Measurements from ENCODE around the gene MSH5. TPM values are rescaled to one million over a fixed set of nuclear protein-coding genes. Genes with fewer than 3 reads are reported as not detected.
"Not testable (repeated sequence)": the region's sequence is repeated elsewhere in the genome, so short reads cannot be mapped to it uniquely, and the experiment has no call there.

The MSH5 gene
- 6.1 and 6.7 TPM in 2 replicates for total RNA-seq

GRCh38 chr6:31739639-31740396, at the start of gene MSH5:
Gene MSH5 (plus strand): TSS chr6:31740005. CDS start chr6:31740467, 462 bp downstream.
- peak; percentile 97 for DNase-seq (ENCODE audit: low read depth, low spot score)

GRCh38 chr6:31690231-31691077, 49.4 kb upstream of the MSH5 start:
- no peak for DNase-seq (ENCODE audit: low read depth, low spot score)

GRCh38 chr6:31691078-31691463, 48.7 kb upstream of the MSH5 start:
- DNase-seq (ENCODE audit: low read depth, low spot score), result no peak

- DNase-seq (ENCODE audit: low read depth, low spot score), result no peak
These were observed 48.2 kb upstream of the MSH5 start for GRCh38 chr6:31691564-31692108.

- no peak for DNase-seq (ENCODE audit: low read depth, low spot score)
These were observed 47.5 kb upstream of the MSH5 start for GRCh38 chr6:31692353-31692752.

- no peak for DNase-seq (ENCODE audit: low read depth, low spot score)
These were observed 46.9 kb upstream of the MSH5 start for GRCh38 chr6:31692886-31693285.

GRCh38 chr6:31693535-31693934, 46.3 kb upstream of the MSH5 start:
- no peak for DNase-seq (ENCODE audit: low read depth, low spot score)

GRCh38 chr6:31697555-31697954, 42.2 kb upstream of the MSH5 start:
- DNase-seq (ENCODE audit: low read depth, low spot score), result no peak

- DNase-seq (ENCODE audit: low read depth, low spot score), result no peak
These were observed 38.9 kb upstream of the MSH5 start for GRCh38 chr6:31700740-31701401.

- DNase-seq (ENCODE audit: low read depth, low spot score), result no peak
These were observed 38.0 kb upstream of the MSH5 start for GRCh38 chr6:31701666-31702404.

- DNase-seq (ENCODE audit: low read depth, low spot score), result no peak
These were observed 37.4 kb upstream of the MSH5 start for GRCh38 chr6:31702405-31702818.

- DNase-seq (ENCODE audit: low read depth, low spot score), result peak; percentile 96
These were observed 36.7 kb upstream of the MSH5 start, which contains the start of gene ABHD16A for GRCh38 chr6:31702819-31703716. Gene ABHD16A (minus strand): TSS chr6:31703324. CDS start chr6:31703281, 43 bp downstream.

GRCh38 chr6:31705931-31706330, 33.9 kb upstream of the MSH5 start:
- no peak for DNase-seq (ENCODE audit: low read depth, low spot score)

- no peak for DNase-seq (ENCODE audit: low read depth, low spot score)
These were observed 33.2 kb upstream of the MSH5 start, which contains the start of gene LY6G6F for GRCh38 chr6:31706599-31706998. Gene LY6G6F (plus strand): TSS chr6:31706866. CDS start chr6:31706907, 41 bp downstream.

GRCh38 chr6:31707701-31708100, 32.1 kb upstream of the MSH5 start:
- DNase-seq (ENCODE audit: low read depth, low spot score), result no peak

GRCh38 chr6:31708224-31708623, 31.6 kb upstream of the MSH5 start:
- no peak for DNase-seq (ENCODE audit: low read depth, low spot score)

- not testable (repeated sequence) for DNase-seq (ENCODE audit: low read depth, low spot score)
These were observed 30.6 kb upstream of the MSH5 start for GRCh38 chr6:31709157-31709556.

- no peak for DNase-seq (ENCODE audit: low read depth, low spot score)
These were observed 29.1 kb upstream of the MSH5 start for GRCh38 chr6:31710523-31711219.

GRCh38 chr6:31711233-31711632, 28.6 kb upstream of the MSH5 start:
- DNase-seq (ENCODE audit: low read depth, low spot score), result no peak
